ENCODE results near the gene ZNF697.
"Not testable (repeated sequence)": the region's sequence is repeated elsewhere in the genome, so short reads cannot be mapped to it uniquely, and the experiment has no call there.

Gene ZNF697

DNA sequence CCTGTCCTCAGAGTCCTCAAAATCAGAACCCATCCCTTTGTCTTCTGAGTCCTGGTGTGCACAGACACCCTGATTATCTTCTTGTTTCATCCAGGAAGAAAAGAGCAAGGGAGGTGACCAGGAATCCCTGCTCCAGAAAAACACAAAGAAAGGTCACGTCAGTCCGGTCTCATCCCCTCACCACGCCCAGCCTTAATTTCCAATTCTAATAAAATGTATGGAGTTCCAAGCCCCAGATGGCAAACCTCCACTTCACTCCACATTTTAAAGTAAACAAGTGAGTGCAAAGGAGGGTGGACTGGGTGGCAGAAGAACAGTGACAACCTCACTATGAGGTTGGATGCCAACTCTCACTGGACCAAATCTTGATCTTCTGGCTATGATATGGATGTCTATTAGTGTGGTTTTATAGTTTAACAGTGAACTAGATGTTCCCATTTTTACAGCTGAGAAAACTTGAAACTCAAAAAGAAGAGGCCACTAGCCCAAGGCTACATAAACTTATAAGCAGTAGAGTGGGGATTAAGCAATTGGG is 22.0 kb downstream of the ZNF697 start:
- DNase-seq: no peak

DNA sequence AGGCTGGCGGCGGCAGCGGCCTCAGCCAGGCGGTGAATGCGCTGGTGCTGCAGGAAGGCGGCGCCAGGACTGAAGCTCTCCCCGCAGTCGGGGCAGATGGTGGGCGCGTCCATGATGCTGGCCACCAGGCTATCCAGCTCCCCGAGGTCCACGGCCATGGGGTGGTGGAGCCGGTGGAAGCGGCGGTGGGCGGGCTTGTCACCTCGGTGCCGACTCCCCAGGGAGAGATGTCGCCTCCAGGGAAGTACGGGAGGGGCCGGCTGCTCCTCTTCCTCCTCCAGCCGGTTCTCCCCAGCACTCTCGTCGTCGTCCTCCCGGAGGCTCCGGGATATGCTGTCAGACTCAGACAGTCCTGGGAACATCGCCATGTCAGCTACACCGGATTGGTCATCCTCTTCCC is 24.4 kb downstream of the ZNF697 start:
- DNase-seq: no peak

DNA sequence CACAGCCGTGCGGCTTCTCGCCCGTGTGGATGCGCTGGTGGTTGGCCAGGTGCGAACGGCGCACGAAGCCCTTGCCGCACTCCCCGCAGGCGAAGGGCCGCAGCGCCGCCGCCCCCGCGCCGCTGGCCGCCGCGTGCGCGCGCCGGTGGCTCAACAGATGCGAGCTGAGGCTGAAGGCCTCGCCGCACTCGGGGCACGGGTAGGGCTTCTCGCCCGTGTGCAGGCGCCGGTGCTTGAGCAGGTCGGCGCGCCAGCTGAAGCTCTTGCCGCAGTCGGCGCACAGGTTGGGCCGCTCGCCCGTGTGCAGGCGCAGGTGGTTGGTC is 24.9 kb downstream of the ZNF697 start:
- DNase-seq: no peak

DNA sequence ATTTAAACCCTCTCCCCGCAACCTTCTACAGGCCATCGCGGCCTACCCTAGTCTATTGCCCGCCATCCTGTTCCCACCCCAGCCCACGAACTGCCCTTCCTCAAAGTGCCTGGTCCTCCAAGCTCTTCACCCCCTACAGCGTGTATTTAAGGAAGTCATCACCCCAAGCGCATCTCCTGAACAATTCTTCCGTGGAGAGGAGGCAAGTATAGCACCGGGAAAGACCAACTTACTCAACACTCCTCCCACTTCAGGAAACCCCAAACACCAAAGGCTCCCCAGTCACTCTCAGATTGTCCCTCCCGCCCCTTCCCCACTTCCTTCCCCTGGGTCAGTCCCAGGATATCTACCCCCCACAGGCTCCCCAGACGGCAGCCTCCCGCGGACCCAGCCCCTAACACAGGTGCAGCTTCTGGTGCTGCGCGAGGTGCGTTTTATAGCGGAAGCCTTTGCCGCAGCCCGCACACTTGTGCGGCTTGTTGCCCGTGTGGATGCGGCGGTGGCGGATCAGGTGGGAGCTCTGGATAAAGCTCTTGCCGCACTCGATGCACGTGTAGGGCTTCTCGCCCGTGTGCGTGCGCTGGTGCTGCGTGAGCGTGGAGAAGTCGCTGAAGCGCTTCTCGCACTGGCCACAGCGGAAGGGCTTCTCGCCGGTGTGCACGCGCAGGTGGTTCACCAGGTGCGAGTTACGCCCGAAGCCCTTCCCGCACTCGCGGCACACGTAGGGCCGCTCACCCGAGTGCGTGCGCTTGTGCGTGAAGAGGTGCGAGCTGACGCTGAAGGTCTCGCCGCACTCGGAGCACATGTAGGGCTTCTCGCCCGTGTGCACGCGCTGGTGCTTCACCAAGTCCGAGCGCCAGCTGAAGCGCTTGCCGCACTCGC is 25.5 kb downstream of the ZNF697 start:
- no peak for DNase-seq

DNA sequence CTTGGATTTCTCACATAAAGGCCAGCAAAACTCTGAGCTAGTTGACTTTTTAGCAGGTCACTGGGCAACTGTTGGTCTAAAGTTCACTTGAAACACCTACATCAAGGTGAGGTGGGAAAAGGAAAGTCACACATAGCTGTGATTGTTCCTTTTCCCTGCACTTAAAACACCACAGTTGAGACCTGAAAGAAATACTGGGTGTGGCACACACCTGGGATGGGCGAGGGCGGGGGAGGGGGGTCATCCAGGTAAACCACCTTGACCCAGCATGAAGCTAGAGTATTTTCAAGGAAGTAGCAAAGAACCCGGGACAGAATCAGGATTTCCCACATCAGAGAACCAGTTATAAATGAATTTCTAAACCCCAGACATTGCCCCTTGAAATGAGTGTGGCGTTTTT is 26.4 kb downstream of the ZNF697 start:
- no peak for DNase-seq

DNA sequence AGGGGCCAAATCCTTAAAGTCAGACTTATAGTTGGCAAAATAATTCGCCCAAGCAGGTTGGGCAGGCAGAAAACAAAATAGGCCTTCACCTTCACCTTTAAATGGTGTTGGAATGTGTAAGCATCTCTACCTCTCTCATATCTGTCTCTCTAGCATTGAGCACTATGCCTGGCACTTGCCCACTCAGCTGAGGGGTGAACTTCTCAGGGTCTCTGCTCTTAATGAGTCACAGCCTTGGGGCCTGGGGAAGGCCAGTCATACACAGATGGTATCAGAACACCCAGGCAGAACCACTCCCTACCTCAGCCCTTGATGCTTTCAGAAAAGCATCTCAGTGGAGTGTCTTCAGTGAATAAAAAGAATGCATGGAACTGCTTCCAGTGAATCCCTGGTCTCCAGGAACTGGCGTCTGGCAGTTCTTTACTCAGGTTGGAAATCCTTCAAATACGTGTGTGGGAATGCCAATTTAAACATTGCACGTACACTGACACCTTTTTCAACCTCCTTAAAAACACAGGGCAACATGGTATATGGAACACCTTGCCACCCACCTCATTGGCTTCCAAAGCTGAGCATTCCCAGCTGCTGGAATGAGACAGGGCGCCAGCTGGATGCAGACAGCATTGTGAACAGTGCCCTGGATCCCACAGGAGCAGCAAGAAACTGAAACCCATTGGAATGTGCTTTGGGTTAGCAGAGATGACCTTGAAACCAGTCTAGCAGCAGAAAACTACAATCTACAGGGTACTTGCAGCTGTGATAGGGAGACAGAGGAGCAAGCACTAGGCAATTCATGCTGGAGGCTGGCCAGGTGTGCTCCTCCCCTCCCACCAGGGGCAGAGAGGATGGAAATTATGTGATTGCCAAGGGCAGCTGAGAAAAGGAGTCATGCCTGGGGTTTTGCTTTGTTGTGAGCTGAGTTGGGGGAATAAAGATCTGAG is 30.0 kb downstream of the ZNF697 start:
- no peak for DNase-seq

DNA sequence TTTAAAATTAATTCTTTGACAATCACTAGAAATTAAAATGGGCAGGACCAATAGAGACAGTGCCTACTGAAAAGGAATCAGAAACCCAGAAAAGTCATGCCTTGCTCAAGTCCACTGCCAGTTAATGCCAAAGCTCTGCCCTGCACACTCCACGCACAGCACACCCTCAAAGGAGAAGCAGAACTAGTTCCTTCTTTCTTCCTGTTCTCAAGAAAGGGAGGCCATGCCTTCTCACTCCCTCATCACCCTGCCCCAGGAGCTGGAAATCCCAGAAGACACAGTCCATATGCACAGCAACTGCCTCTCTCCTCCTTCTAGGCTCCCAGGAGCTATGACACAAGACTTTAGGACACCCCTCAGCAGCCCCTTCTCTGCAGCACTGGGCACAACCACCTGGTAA is 31.3 kb downstream of the ZNF697 start:
- DNase-seq: not testable (repeated sequence)

DNA sequence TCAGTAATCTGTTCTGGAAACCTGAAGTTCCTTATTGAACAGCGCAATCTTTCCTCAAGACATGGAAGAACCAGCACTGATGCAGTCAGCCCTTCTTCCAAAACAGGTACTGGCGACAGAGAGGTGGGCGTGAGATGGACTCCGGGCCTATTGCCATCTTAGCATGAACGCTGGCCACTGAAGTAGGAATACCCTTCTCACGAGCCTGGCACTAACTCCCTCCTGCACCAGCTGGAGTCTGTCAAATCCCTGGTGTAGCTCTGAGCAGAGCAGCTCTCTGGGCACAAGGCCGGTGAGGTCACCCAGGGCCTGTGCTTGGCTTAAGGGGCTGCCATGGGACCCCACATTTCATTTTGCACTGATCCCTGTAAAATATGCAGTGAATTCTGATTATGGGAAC is 33.0 kb downstream of the ZNF697 start:
- not testable (repeated sequence) for DNase-seq

DNA sequence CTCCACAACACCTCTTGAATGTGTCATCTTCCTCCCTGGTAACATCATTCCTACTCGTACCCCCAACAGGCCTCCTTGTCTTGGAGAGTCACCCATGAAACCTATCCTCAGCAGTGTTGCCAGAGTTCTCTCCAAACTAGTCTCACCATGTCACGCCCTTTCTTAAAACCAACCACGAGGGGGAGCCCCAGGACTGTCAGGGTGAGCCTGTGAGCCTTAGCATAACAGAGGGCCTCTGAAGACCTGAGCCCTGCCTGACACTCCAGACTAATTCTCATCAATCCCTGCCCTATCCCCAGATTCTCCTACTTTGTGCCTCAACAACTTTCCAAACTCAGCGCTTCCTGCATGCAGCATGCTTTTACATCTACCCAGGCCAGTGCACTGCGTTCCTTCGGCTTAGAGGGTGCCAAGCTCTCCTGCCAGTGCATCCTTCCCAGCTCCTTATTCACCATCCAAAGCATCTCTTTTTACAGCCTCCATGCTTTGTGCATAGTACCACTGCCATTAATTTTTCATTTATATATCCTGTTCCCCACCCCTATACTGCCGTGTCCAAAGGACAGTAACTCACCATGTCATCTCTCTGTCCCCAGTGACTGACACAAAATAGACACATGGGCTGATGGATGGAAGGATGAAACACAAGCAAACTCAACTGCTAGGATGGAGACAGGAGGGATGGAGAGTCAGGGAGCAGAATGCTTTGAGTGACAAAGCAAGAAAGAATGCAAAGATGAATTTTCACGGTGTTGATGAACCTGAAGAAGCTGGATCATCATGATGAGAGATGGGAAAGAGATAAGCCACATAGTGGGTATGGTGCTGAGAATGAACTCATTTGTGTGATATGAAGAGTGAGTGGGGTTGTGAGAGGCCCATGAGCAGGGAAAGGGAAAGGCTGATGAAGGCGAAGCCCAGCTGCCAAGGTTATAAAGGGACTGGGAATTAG is 34.0 kb downstream of the ZNF697 start:
- DNase-seq: peak; percentile 20

DNA sequence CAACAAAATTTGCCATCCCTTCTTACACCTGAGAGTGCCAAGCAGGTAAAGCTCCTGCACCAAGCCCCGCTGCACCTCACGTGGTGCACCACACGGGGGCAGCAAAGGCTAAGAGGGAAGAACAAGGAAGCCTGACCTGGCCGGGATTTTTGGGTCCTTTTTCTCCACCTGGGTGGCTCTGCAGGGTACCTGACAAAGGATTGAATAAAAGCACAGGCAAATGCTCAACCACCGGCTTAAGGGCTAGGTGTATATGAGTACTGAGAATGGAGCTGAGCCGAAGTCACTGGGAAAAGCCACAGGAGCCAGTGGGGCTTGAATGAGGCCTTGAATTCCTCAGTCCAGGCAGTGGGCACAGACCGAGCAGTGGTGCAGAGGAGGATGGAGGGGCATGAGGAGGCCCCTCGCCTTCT is 36.4 kb downstream of the ZNF697 start:
- DNase-seq: peak; percentile 27

DNA sequence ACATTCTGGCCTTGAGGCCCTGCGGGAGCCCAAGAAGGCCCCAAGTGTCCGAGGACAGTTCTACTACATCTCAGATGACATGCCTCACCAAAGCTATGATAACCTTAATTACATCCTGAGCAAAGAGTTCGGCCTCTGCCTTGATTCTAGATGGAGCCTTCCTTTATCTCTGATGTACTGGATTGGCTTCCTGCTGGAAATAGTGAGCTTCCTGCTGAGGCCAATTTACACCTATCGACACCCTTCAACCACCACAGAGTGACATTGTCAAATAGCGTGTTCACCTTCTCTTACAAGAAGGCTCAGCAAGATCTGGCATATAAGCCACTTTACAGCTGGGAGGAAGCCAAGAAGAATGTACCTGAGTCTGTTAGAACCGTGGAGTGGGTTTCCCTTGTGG is 39.2 kb downstream of the ZNF697 start:
- not testable (repeated sequence) for DNase-seq

DNA sequence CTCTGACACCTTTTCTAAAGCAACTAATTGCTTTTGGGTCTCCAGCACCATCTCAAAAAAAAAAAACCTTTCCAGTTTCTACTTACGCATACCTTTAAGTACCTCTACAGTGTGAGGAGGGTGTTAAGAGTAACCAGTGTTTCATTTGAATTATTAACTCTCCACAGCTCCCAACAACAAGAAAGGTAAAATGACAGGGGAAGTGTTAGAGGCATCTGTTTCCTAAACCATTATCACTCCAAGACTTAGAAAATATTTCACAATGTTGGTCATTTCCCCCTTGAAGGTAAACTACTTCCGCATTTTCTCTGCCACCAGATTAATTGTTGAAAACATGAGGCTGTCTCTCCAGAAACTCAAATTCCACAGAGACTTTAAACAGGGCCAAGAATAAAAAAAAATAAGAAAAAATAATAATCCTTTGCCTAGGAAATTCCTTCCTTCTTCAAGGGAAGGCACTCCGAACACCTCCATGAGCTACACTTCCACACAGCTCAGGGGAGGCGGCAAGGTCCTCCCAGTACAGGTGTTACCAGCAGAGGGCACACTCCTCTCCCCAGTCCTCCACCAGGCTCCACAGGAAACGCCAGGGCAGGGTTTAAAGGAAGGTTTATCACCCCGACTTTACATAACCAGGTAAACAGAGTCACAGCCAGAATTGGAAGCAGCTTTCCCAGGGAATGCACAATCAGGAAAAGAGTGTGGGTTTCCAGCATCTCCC is 40.8 kb downstream of the ZNF697 start:
- DNase-seq: not testable (repeated sequence)

DNA sequence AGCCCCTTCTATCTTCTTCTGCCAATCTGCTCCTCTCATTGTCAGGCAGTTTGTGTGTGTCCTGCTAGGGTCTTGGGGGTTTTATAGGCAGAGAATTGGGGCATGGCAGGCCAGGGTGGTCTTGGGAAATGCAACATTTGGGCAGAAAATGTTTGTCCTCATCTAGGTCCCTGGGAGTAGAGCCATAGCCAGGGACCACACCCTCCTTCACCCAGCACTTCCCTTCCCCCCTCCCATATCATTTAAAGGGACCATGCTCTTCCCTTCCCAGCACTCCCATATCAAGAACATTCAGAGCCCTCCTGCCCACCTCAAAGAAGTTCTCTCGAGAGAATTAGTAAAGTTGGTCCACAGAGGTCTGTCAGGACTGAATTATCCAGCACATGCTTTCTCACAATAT is 41.7 kb downstream of the ZNF697 start:
- no peak for DNase-seq

DNA sequence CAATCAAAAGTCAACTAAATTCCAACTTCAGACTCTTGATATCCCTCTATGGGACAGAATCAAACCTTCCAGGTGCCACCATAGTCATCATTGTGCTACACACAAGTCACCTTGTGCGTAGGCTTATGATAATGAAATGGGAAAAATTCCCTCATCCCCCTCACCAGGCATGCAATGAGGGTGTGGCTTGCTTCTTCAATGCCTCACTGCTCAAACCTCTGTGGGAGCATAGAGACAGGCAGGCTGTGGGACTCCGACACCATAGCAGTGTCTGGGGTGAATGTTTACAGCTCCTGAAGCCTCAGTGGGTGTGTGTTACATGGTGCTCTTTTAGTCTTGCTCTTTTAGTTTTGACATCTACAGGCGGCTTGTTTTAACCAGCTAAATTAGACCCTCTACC is 42.4 kb downstream of the ZNF697 start:
- DNase-seq: no peak

DNA sequence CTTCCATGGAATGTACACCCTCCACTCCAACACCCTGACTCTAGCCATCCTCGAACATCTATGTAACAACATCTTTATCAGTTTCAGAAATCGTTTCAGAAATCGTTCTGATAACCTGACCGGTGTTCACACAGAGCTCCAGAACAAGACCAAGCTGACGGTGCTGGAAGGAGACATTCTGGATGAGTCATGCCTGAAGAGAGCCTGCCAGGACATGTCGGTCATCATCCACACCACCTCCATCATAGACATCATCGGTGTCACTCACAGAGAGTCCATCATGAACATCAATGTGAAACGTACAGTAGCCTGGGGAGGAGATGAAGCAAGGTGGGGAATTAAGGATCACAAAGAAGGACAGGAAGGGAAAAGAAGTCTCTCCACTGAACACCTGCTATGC is 43.0 kb downstream of the ZNF697 start:
- DNase-seq: not testable (repeated sequence)

DNA sequence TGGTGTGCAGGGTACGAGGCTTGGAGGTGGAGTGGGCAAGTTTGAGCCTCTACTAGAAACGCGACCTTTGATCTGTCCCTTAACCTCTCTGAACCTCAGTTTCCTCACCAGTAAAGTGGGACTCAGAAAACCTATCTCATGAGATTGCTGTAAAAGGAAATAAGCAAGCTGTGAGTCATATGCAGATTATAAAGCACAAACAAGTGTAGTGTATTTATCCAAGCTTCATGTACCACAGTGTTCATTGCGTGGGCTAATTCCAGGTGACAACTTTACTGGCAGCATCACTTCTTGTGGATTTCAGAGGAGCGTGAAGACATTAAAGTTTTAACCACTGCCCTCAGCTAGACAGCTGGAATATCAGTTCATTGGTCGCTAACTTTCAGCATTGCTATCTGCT is 44.4 kb downstream of the ZNF697 start:
- DNase-seq: no peak

DNA sequence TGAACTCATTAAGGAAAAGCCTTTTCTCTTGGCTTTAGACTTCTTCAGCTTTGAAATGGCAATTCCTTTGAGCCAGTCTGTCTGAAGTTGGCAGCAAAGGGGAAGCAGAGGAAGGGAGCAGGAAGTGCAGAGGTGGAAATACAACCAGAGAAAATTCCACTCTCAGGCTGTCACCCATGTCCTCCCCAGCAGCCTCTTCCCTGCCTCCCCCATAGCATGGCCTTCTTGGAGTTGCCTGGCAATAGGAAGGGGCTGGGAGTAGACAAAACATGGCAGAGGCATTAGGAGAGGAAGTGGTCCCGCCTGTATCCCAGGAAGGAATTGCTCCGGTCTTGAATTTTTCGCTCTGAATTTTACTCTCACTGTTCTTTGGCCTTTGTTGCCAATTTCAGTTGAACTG is 44.8 kb downstream of the ZNF697 start:
- DNase-seq: not testable (repeated sequence)

DNA sequence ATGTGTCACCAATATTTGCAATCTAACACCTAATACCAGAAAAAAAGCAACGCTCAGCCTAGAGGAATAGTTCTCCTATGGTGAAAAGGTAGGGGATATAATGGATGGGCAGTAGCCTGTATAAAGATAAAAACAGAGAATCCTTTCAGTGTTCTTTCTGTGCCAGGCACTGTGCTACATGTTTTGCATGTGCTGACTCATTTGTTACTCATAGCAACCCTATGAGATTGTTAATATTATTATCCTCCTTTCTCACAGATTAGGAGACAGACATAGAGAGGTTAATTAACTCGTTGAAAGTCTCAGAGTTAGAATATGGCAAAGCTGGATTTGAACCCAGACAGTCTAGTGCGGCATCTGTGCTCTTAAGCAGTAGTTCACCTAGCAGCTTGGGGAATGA is 45.3 kb downstream of the ZNF697 start:
- not testable (repeated sequence) for DNase-seq

DNA sequence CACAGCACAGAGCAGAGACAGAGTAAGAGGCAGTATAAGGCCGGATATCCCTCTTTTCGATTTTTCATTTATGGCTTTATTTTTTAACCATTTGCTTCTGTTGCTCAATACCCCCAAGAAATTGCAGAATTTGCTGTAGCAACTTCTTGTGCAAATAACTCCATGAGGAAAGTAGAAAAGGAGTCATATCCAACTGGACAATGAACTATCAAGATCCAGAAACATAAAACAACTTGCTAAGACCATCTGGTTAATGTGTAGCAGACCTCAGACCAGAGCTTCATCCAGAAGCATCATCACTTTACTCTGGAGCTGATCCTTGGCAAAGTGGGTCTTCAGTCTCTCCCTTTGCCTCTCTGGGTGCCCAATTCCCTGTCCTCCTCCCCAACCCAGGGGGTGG is 45.9 kb downstream of the ZNF697 start:
- no peak for DNase-seq

DNA sequence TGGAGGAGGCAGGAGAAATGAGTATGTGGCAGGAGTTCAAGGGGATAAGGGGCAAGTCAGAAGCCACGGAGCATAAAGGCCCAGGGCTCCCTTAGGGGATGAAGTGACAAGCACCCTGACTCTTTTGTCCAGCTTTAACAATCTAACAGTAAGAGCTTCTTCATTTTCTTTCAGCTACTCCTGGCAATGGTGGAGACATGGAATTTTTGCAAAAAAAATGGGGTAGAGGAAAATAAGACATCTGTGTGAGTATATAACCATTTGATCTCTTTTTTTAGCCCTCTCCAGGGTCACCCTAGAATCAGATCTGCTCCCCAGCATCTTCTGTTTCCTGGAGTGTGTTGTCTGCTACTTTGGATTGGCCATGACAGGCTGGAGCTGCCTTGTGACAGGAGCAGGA is 47.1 kb downstream of the ZNF697 start:
- no peak for DNase-seq

DNA sequence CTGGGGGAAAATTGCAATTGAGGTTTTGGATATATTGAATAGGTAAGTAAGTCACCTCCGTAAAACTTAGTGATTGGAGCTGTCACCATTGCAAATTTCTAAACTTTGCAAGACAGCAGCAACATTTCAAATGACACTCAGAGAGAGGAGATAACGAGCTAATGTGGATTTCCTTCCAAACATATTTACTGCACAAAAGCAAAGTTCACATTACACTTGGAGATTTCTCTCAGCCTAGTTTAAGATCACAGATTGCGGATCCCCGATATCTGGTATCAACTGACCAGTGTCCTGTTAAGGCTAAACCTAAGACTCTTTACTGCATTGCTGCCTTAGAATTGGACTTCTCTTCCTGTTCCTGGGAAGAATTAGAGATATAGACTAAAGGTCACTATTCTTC is 47.5 kb downstream of the ZNF697 start:
- no peak for DNase-seq

DNA sequence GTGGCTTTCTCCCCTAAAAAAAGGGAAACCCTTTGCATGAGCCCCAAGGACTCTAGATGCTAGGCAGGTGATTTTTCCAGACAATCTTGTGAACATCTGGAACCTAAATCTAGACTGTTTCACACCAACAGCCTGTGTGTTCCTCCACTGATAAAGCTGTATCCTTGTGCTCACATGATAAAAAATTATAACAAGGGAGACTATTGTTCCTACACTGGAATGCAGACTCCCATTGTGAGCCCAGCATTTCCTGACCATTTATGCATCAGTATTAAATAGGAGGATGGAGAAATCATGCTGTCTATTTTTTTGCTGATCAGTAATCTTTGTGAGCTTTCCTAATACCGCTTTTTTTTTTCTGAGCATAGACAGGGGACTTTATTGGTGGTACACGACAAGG is 52.5 kb downstream of the ZNF697 start:
- DNase-seq: no peak
